HG02970 (cell line): Measurements from ENCODE around the gene PCDH10.
A peak's percentile ranks its signal among the peaks of the same experiment; 100 is the strongest.

Experiments
- ATAC-seq: cut with Tn5 transposase; IDR thresholded peaks from one replicate; pipeline ENCODE4 v1.9.1; 2021; ENCODE audit warnings: mild to moderate bottlenecking, moderate library complexity, moderate number of reproducible peaks; ENCODE audit not compliant: unreplicated experiment, low FRiP score

The PCDH10 gene, protein sequence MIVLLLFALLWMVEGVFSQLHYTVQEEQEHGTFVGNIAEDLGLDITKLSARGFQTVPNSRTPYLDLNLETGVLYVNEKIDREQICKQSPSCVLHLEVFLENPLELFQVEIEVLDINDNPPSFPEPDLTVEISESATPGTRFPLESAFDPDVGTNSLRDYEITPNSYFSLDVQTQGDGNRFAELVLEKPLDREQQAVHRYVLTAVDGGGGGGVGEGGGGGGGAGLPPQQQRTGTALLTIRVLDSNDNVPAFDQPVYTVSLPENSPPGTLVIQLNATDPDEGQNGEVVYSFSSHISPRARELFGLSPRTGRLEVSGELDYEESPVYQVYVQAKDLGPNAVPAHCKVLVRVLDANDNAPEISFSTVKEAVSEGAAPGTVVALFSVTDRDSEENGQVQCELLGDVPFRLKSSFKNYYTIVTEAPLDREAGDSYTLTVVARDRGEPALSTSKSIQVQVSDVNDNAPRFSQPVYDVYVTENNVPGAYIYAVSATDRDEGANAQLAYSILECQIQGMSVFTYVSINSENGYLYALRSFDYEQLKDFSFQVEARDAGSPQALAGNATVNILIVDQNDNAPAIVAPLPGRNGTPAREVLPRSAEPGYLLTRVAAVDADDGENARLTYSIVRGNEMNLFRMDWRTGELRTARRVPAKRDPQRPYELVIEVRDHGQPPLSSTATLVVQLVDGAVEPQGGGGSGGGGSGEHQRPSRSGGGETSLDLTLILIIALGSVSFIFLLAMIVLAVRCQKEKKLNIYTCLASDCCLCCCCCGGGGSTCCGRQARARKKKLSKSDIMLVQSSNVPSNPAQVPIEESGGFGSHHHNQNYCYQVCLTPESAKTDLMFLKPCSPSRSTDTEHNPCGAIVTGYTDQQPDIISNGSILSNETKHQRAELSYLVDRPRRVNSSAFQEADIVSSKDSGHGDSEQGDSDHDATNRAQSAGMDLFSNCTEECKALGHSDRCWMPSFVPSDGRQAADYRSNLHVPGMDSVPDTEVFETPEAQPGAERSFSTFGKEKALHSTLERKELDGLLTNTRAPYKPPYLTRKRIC

GRCh38 chr4:133148690-133149363 lies at the start of gene PCDH10:
PCDH10 (plus strand) TSS chr4:133149294; CDS start chr4:133150141, 847 bp downstream.
- no peak for ATAC-seq

DNA sequence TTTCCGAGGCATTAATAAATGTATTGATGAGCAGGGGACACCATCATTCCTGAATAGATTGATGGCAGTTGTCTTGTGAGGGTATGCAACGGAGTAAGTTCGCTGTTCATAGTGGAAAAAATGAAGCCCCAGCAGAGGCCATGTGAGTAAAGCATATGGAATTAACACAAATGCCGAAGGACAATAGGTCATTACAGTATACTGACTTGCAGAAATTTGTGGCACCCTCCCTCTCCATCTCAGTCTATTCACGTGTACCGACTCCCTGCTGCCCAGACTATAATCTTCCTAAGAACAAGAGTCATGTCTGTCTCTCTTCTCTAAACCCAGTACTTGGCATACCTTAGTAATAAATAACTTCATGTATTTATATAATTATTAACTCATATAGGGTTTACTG lies 47.1 kb upstream of the PCDH10 start:
- no peak for ATAC-seq

- no peak for ATAC-seq
Observed at GRCh38 chr4:133102612-133103409, 46.3 kb upstream of the PCDH10 start.

- ATAC-seq = no peak
Observed at GRCh38 chr4:133112641-133113040, 36.5 kb upstream of the PCDH10 start.

DNA sequence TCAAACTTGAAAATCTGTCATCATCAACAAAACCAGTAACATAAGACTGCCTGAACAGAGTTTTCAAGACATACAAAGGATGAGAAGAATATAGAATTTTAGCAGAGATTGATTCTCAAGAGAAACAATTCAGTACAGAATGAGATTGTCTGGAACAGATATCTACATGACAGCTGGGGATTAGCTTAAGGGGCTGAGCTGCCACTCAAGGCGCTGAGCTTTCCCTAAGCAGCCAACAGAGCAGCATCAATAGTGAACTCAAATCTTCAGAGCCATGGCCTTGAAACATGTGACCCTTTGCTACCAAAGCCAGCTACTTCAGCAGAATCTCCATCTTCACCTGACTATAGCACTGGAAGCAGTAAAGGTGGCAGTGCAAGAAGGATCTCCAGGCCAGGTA lies 24.3 kb upstream of the PCDH10 start:
- ATAC-seq = no peak

- ATAC-seq = no peak
Observed at GRCh38 chr4:133127500-133127899, 21.6 kb upstream of the PCDH10 start.

- ATAC-seq = no peak
Observed at GRCh38 chr4:133129237-133129636, 19.9 kb upstream of the PCDH10 start.

- no peak for ATAC-seq
Observed at GRCh38 chr4:133130171-133130570, 18.9 kb upstream of the PCDH10 start.

GRCh38 chr4:133131829-133132460 lies 17.1 kb upstream of the PCDH10 start:
- no peak for ATAC-seq

DNA sequence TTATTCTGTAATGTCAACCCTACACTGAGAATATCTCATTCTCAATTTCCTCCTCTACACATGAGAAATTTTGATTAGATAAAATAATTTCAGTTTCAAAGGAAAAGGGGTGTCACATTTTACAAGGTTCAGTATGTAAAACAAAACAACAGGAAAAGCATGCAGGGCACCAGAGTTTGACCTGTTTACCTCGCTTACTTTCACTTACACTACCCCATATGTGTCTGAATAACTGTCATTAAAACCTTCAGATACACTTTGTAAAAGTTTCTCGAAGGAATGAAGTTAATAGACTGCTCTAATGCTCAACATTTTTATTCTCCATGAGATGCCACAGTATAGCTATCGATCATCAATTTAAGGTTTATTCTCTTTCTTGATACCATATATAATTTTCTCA lies 12.3 kb upstream of the PCDH10 start:
- ATAC-seq = no peak

GRCh38 chr4:133137571-133137970 lies 11.5 kb upstream of the PCDH10 start:
- ATAC-seq = no peak

- no peak for ATAC-seq
Observed at GRCh38 chr4:133143775-133144430, 5.2 kb upstream of the PCDH10 start.

- ATAC-seq = no peak
Observed at GRCh38 chr4:133145241-133145640, 3.9 kb upstream of the PCDH10 start.

DNA sequence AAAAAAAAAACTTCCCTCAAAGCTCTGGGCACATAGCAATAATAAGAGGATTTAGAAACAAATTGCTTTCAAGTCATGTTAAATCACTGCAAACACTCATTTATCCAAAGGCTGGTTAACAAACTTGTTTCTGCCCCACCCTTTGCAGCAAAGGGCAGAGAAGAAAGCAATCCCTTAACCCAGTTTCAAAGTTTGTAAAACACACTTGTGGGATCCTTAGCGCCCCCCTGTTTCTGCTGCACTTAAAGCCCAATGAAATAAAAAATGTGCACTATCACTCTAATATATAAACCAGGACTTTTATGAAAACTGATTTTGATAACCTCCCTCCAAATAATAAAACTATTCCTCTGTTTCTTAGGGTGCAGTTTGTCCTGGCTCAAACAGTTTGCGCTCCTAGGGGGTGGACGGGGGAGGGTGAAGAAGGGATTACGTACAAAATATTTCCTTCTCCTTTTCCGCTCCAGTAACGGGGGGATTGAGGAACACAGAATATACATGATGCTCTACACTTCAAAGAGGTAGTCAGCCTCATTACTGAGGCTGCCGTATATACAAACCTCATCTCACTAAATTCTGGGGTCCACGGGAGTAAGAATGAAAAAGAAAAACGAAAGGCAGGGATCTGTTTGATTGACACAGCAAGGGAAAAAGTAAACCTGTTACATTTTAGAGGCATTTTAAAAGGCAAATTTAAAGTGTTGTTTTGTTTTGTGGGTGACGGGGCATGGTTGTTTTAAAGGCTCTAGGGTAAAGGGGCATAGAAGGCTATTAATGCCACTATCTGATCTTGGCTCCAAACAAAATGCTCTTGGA lies 3.1 kb upstream of the PCDH10 start:
- no peak for ATAC-seq

GRCh38 chr4:133146574-133147241 lies 2.4 kb upstream of the PCDH10 start:
- ATAC-seq = peak; percentile 50

DNA sequence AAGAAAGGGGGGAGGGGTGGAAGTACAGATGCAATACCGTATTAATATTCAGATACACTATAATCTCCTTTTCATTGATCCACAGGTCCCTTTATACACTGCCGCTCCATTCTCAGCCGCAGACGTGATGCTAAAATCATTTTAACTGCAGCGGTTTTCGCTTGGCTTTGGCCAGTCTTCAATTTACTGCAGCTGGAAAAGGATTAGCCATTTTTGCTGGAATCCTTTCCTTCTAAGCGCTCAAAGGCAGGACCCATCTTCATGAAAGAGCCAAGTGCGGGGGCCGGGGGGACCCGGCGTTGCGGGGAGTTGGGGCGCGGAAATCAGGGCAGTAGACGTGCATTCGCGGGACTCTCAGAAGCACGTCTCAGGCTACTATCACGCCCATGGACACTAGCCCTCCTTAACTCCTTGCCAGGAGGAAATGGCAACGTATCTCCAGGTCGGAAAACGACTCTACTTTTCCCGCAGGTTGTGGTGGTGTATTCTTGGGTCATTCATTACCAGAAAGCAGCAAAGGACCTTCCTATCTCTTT lies 1.7 kb upstream of the PCDH10 start:
- no peak for ATAC-seq
